ENCODE data around the gene LHPP.

The LHPP gene

DNA sequence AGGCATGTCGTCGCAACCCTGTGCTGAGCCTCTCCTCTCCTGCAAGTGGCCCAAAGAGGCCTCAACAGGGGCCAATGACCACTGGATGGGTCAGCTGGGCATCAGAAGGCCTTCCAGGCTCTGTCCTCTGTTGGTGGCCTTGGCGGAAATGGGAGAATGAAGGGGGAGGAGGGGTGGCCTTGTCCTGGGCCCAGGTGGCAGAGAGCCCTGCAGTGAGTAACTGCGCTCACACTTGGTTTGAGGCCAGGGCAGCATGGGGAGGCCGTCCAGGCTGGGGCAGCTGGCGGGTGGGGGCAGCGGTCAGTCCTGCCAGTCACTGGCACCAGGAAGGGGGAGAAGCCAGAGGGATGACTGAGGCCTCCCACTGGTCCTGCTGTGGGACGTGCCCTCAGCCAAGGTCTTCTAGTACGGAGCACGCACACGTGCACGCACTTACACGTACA is 59.8 kb downstream of the LHPP start:
- DNase-seq (ENCODE audit: low read depth in 2 of 2): no peak

DNA sequence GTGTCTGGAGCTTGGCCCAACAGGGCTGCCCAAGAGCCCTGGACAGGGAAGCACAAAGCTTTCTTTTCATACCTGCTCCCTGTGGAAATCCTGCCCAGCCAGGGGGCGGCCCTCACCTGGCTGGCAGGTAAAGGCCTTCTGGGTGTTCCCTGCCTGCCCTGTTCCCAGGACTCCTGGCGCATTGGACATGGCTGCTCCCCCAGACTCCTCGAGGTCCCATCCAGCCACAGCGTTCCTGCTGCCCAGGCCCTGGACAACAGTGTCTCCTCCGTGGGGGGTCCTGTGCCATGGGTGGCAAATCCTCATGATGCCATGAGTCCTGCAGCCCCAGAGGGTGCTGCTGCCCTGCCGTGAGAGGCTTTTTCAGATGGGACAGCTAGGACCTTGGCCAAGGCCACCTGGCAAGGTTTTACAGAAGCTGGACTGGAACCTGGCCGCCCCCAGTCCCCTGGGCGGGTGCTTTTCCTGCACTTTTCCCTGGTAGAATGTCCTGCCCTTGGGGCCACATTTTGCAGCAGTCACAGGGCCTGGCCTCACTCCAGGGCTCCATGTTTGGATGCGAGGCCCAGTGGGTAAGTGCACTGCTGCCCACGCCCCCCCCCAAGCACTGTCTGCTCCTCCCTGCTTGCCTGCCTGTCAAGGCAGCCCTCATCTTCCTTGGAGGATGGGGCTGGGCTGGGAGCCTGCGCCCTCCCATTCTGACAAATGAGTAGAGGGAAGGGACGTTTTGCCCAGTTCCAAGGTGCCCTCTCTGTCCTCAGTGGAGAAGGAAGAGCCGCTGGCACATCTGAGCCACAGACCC is 60.7 kb downstream of the LHPP start:
- DNase-seq (ENCODE audit: low read depth in 2 of 2): no peak

DNA sequence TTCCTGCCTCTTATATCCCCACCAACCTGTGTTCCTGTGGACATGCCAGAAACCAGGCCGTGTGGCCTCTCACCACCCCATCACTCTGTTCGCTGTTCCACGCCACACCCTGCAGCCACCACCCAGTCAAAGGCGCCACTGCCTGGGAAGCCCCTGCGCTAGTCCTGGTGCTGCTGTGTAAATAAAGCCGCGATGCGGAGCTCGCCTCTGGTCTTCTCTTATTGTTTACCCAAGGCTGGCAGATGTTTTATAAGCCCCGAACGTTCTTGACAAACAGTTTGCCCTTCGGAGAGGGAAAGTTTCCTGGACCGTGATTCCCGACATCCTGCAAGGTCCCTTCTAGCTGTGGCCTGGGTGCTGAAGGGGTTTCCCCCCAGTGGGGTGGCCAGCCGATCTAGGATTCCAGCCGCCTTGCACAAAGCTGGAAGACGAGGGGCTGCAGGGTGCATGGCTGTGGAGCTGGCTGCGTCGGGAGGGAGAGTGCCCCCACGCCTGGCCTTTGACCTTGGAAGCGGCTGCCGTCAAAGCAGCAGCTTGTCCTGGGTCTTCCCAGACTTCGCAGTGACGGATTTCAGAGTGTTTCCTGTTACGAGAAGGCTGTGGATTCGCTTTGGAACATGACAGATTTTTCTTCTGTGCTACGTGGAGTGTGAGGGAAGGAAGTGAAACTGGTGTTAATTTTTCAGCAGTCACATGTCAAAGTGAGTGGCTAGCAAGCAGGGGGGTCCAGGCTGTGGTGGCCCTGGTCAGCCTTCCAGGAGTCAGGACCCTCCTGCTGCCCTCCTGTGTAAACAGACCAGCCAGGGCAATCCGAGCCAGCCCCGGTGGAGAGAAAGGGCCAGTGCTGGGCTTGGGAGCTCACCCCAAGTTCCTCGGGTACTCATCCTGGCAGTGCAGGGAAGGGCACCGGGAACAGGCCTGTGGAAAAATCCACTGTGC is 61.6 kb downstream of the LHPP start:
- DNase-seq (ENCODE audit: low read depth in 2 of 2): no peak

GRCh38 chr10:124523901-124524300 is 62.3 kb downstream of the LHPP start:
- no peak for DNase-seq (ENCODE audit: low read depth in 2 of 2)

GRCh38 chr10:124524991-124525653 is 63.5 kb downstream of the LHPP start:
- no peak for DNase-seq (ENCODE audit: low read depth in 2 of 2)

DNA sequence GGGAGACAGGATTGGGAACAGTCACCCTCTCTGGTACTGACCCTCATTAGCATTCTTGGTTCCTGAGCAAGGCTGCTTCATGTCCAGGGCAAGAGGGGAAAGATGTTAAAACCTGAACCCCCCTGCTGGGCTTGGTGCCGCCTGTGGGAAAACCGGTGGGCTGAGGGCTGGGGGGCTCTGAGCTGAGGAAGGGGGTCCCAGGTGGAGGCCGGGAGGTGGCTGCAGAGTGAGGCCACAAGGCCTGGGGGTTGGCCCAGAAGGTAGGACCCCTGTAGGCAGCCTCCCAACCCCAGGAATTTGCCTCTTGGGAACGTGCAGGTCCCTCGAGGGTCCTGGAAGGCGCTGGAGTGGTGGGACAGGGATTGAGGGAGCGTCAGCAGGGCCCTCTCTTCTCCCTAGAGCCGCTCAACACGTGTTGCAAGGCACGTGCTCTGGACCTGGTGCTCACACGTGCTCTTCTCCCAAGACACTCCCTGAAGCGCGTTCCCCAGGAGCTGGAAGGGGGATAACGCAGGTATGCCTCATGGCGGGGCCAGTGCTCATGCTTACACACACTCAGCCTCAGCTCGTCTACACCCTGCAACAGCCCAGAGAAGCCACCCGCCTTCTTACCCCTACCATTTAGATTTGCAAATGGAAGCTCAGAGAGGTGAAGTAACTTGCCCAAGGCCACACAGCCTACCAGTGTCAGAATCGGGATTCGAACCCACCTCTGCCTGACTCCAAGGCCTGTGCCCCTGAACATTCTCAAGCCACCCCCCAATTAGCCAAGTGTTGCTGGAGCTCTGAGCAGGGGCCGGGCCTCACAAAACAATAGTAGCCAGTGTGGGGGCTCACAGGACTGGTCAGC is 64.4 kb downstream of the LHPP start:
- no peak for DNase-seq (ENCODE audit: low read depth in 2 of 2)

GRCh38 chr10:124526621-124527267 is 65.1 kb downstream of the LHPP start:
- no peak for DNase-seq (ENCODE audit: low read depth in 2 of 2)

DNA sequence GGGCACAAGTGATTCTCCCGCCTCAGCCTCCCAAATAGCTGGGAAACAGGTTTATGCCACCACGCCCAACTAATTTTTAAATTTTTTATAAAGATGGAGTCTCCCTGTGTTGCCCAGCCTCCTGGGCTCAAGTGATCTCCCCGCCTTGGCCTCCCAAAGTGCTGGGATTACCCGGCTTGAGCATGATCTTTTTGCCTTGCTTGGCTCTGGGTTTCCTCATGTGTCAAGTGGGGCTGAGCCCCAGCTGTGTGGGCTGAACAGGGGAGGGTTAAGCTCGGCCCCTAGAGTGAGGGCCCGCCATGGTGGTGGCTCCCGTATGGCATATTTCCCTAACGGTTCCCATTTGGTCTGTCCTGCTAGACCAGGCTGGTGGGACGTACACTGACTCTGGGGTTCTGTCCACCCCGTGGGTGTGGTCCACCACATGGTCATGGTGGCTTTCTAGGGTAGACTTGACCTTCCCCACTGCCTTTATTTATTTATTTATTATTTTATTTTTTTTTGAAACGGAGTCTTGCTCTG is 66.3 kb downstream of the LHPP start:
- no peak for DNase-seq (ENCODE audit: low read depth in 2 of 2)

DNA sequence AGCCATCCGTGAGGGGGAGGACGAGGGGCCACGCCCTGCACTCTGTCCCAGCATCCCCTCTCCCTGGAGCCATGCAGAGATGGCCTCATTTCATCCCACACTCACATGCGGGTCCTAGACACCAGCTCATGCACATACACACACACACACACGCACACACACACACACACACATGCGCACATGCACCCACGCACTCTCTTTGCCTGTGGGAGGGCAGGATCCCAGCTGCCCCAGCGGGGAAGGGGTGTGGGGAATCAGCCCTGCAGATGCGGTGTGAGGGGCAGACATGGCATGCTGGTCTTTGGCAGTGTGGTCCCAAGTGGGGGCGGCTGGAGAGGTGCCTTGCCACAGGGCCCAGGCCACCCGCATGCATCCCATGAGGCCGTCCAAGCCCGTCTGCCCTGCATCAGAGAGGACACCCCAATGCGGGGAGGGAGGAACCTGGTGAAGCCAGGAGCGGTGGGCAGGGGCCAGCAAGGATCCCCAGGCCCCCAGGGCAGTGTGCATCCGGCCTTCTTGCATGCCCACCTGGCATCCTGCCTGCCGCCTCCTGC is 68.1 kb downstream of the LHPP start:
- DNase-seq (ENCODE audit: low read depth in 2 of 2): no peak

DNA sequence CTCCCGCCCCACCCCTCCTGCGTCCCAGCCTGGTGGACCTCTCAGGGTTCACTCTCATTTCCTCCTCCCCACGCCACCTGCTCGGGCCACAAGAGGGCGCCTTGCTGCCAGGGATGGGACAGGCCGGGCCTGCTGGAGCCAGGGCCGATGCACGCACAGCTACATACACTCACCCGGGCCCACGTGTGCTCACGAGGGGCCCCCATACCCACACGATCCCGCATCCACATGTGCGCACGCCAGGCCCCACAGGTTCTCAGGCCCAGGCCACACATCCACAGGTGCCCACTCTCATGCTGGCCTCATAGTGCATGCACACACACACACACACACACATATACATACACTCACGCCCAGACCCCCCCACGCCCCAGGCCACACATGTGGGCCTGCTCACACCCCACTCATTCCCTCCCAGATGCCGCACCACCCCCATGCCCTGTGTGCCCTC is 68.6 kb downstream of the LHPP start:
- DNase-seq (ENCODE audit: low read depth in 2 of 2): peak; percentile 80 to 85

GRCh38 chr10:124530816-124531215 is 69.2 kb downstream of the LHPP start:
- DNase-seq (ENCODE audit: low read depth in 2 of 2): no peak

- no peak for DNase-seq (ENCODE audit: low read depth in 2 of 2)
These were observed 70.6 kb downstream of the LHPP start for GRCh38 chr10:124532106-124532641.

DNA sequence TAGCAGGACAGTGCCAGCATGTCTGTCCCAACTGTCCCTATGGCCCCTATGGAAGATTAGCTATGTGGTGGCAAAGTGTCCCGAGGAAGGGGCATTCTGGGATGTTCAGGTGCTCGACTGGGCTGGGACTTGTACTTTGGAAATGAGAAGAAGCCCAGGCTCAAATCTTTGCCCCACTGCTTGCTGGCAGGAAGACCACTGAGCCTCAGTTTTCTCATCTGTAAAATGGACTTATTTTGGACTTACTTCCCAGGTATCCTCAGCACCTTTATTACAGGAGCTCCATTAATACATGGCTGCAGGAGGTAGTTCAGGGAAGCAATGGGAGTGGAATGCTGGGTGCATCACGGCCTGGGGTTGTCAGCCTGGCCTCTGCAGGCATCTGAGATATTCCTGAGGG is 71.2 kb downstream of the LHPP start:
- DNase-seq (ENCODE audit: low read depth in 2 of 2): no peak

DNA sequence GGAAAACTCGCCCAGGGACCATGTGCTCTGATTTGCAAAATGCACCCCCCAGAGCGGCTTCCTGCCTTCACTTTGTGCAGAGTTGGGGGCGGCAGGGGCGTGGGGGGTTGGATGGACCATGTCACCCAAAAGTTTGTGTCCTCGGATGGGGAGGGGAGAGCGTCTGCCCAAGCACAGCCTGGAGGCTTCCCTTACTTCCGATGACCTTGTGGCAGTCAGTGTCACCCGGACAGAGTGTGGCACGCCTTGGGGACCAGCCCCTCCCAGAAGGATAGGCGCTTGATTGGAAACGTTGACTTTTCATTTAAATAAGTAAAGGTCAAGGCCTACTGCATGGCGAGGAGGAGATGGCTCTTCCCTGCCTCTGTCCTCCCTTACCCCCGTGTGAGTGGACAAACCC is 71.6 kb downstream of the LHPP start:
- no peak for DNase-seq (ENCODE audit: low read depth in 2 of 2)

DNA sequence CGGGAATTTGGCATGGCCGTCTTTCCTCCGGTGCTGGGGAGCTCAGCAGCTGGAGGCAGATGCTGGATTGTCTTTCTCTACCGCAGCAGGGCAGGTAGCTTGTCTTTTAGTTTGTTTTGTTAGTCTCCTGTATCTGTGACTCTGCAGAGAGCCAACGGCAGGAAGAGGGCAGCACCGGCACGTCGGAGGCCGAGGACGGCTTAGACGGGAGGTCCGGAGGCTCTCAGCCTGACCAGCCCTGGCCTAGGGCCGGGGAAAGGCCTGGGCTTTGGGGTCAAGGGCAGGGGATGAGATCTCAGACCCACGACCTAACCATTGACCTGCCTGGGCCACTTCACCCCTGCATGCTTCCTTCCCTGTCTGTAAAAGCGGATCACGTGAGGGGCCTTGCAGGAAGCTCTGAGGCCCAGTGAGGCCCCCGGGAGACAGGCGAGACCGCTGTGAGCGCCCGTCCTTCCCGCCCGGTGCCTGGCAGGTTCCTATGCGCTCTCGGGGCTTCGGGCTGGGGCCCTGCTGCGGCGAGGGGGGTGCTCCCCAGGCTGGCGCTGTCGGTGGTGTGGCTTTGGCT is 72.7 kb downstream of the LHPP start:
- DNase-seq (ENCODE audit: low read depth in 2 of 2): no peak

- DNase-seq (ENCODE audit: low read depth in 2 of 2): no peak
These were observed 73.4 kb downstream of the LHPP start for GRCh38 chr10:124534826-124535601.

- DNase-seq (ENCODE audit: low read depth in 2 of 2): no peak
These were observed 74.3 kb downstream of the LHPP start for GRCh38 chr10:124535731-124536495.

GRCh38 chr10:124536496-124537050 is 75.0 kb downstream of the LHPP start:
- DNase-seq (ENCODE audit: low read depth in 2 of 2): no peak

Data from stimulated activated CD4-positive, alpha-beta T cell treated with anti-CD3 and anti-CD28 coated beads, Interleukin-1b, Interleukin-23, amount 100 ng/mL, for 4 hours (primary cell).